Activated CD4-positive, alpha-beta T cell treated with anti-CD3 and anti-CD28 coated beads, Interleukin-2, Interleukin-4, amounts not matched to agents 100 ng/mL and 50 ng/mL, durations not matched to agents 16 hours and 8 hours (primary cell): ENCODE data around the gene STX4.
"Not testable (repeated sequence)": the region's sequence is repeated elsewhere in the genome, so short reads cannot be mapped to it uniquely, and the experiment has no call there.

ENCODE experiments used
- DNase-seq: peaks from one replicate; pipeline ENCODE4 v3.0.0-alpha.2; 2020; ENCODE audit warnings: low spot score

The STX4 gene

GRCh38 chr16:30998852-30999761 lies 34.3 kb upstream of the STX4 start:
- no peak for DNase-seq

DNA sequence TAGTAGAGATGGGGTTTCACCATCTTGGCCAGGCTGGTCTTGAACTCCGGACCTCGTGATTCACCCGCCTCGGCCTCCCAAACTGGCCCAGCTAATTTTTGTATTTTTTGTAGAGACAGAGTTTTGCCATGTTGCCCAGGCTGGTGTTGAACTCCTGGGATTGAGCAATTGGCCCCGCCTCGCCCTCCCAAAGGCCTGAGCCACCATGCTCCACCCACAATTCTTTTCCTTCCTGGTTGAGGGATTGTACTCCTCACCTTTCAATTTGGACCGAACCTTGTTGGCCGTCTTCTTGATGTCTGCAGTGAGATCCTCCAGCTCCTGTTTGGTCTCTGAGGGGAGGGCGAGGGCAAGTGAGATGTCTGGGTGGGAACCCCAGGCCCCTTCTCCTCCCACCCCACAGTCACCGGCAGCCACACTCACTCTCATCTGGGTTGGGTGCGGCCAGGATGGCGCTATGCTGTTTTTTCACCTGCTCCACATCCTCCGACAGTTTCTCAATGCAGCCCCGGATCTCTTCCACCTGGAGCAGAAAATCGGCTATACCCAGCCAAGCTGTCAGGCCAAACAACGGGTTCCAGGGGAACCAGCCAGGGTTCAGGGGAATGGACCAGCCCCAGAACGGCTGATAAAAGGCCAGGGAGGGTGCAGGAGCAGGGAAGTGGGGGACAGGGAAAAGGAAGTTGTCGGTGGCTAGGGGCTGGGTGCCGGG lies 32.5 kb upstream of the STX4 start:
- DNase-seq: no peak

GRCh38 chr16:31001507-31002249 lies 31.7 kb upstream of the STX4 start:
- DNase-seq: no peak

- DNase-seq: no peak
Measured at GRCh38 chr16:31002250-31002700, 31.1 kb upstream of the STX4 start.

GRCh38 chr16:31002862-31003341 lies 30.5 kb upstream of the STX4 start:
- no peak for DNase-seq

- no peak for DNase-seq
Measured at GRCh38 chr16:31003744-31004143, 29.6 kb upstream of the STX4 start.

DNA sequence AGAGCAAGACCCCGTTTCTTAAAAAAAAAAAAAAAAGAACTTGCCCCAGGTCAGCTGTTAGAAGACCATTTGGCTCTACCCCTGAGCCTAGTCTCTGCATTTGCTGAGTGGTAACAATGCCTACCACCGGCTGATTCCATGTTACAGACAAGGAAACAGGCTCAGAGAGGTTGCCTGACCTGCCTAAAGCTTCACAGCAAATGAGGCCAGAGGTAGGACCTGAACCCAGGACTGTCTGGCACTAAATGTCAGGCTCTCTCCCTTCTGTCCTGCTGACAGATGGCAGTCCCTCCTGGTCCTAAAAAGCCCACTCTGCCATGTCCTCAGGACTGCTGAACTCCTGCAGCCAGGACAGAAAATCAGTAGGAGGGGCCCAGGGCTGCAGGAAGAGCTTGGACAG lies 28.7 kb upstream of the STX4 start:
- DNase-seq: no peak

GRCh38 chr16:31005350-31006085 lies 27.8 kb upstream of the STX4 start:
- no peak for DNase-seq

DNA sequence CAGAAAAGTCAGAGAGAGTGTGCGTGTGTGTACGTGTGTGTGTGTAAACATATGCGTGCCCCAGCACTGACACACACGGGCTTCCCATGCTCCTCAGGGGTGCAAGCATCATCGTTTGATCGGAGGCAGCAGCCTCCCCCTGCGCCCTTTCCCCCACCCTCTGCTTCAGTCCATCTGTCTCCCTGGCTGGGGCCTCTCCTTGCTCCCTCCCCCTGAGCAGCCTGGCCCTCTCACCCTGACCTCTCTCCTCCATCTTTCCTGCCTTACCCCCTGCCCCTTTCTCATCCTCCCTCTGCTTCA lies 27.3 kb upstream of the STX4 start:
- DNase-seq: no peak

GRCh38 chr16:31006589-31006988 lies 26.8 kb upstream of the STX4 start:
- DNase-seq: no peak

DNA sequence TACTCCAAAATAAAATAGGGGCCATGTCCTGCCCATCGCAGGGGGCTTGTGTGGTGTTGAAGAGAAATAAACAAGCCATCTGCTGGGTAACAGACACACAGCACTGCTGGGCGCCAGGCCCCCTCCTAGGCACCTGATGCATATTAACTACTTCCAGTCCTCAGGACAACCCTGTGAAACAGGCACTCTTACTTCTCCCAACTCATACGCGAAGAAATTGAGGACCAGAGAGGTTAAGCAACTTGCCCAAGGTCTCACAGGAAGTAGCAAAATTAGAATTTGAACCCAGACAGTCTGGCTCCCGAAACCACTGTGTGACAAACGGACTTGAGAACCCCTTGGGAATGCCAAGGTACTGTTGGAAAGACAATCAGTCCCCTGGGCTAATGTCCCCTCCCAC lies 25.7 kb upstream of the STX4 start:
- no peak for DNase-seq

DNA sequence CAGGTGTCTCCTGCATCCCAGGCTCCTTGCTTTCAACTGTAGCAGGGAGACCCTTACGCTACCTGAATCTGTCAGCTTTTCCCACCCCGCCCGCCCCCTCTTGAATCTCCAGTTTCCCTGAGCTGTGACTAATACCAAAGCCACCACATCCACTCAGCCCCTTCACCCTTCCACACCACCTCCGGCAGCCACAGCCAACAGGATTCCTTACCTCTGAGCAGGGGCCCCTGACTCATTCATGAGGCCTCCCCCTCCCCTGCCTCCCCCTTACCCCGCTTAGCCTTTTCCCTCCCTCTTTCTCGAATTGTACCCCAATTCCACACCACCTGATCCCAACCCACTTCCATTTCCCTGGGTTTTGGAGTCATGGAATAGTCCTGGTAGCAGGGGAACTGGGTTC lies 25.2 kb upstream of the STX4 start:
- no peak for DNase-seq

DNA sequence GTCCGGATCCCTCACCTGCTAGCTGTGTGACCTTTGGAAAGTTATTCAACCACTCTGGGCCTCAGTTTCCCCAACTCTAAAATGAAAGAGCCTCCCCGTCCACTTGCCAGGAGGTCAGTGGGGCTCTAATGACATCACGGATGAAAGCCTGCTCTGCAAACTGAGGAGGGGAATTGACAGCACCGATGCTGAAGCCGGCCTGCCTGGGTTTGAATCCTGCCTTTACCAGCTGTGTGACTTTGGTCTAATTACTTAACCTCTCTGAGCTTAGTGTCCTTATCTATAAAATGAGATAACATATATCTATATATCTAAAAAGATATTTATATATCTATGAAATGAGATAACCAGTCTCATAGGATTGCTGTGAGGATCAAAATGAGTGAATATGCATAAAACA lies 24.8 kb upstream of the STX4 start:
- DNase-seq: no peak

DNA sequence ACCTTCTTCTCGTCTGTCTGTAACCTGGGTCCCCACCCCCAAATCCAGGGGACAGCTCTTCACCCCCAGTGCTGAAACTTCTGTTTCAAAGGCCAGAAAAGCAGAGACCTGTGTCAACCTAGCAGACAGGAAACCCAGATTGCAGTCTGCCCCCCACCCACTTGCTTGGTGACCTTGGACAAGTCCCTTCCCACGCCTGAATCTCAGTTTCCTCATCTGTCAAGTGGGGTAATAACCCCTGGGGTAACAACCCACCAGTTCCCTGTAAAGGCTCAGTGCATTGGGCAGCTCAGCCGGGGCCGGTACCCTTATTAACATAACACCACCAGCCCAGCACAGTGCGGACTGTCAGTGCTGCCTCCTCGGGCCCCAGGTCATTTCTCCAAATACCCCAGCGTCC lies 24.2 kb upstream of the STX4 start:
- no peak for DNase-seq

DNA sequence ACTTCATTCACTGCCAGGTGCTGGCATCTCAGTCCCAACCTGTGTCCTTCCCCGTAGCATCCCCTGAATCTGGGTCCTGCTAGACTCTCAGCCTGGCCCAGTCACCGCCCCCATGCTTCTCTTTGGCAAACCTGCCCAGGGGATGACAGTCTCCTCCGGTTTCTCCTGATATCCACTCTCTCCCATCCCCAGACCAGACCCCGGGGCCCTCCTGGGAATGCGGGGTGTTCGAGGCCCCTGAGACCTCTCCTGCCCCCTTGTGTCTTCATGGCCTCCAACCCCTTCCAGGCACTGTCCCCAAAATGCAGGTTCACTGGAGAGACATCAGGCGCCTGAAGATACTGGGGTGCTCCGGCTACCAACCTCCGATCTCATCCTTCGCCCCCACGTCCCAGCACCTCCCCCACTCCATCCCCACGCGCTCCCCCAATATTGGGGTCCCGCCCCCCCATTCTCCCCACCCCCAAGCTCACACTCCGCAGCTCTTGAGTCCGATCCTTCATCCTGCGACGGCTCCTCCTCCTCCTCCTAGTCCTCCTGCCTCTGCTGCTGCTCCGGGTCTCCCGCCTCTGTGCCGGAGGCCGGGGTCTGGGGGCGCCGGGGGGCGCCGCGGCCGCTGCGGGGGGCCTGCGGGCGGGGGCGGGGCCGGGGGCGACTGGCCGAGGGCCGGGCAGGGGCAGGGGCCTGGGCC lies 23.3 kb upstream of the STX4 start:
- DNase-seq: no peak

DNA sequence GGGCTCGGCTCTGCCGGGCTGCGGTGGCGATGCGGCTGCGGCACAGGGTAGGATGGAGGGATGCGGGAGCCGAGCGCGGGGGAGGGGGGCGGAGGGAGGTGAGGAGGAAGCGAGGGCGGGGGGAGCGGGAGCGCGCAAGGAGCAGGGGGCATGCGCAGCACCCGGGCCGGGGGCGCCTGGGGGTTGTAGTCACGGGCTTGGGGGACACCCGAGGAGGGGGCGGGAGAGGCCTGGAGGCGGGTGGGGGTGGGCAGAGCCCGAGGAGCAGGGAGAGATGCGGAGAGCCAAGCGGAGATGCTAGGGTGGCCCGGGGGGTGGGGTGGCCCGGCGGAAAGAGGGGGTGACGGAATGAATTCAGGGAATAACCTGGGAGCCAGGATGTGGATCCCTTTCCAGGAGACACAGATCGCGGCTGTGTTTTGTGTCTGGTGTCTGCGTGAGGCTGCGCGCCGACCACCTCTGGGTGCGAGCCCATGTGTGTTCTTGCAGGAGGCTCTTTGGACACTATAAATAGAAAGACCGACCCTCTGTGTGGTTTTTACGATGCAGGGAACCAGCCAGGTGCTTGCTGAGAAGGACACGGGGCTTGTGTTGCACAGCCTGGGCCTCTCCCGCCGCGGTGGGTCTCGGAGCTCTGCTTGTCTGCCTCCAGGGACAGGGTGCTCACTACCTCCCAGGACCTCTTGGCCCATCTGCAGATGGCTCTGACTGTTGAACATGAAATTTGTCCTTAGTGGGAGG lies 22.6 kb upstream of the STX4 start, which contains the start of gene STX1B:
TSS of gene STX1B (minus strand) at position 54 of the 741 bp plus-strand sequence. CDS start 242 bp downstream, outside the sequence.
- DNase-seq: no peak

GRCh38 chr16:31011815-31012214 lies 21.5 kb upstream of the STX4 start:
- not testable (repeated sequence) for DNase-seq

DNA sequence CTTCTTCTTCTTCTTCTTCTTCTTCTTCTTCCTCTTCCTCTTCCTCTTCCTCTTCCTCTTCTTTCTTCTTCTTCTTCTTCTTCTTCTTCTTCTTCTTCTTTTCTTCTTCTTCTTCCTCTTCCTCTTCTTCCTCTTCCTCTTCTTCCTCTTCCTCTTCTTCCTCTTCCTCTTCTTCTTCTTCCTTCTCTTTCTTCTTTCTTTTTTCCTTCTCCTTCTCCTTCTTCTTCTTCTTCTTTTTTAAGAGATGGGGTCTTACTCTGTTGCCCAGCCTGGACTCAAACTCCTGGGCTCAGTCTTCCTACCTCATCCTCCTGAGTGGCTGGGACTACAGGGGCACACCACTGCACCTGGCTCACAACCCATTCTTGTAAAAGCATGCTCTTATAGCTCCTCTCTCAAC lies 20.1 kb upstream of the STX4 start:
- not testable (repeated sequence) for DNase-seq

DNA sequence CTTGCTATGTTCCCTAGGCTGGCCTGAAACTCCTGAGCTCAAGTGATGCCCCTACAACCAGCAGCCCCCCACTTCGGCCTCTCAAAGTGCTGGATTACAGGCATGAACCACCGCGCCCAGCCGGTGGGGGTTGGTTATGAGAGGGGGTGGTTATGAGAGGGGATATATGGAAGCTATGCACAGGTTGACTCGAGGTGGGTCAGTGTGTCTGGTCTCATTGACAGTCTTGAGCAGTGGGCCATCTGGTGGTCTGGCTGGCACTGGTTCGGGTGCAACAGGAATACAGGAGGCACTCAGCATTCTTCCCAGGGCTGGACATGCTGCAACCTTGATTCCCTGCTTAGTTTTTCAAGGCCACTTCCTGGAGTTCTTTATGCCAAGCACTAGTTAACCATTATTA lies 17.3 kb upstream of the STX4 start:
- DNase-seq: no peak

DNA sequence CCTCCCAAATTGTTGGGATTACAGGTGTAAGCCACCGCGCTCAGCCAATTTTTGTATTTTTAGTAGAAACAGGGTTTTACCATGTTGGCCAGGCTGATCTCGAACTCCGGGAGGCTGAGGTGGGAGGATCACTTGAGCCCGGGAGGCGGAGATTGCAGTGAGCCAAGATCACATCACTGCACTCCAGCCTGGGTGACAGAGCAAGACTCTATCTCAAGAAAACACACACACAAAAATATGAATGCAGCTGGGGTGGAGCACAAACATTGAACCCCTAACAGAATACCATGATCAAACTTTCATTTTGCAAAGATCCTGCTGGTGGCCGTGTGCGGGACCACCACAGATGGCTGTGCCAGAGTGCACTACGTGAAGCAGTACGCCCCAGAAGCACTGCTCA lies 15.6 kb upstream of the STX4 start:
- DNase-seq: not testable (repeated sequence)

DNA sequence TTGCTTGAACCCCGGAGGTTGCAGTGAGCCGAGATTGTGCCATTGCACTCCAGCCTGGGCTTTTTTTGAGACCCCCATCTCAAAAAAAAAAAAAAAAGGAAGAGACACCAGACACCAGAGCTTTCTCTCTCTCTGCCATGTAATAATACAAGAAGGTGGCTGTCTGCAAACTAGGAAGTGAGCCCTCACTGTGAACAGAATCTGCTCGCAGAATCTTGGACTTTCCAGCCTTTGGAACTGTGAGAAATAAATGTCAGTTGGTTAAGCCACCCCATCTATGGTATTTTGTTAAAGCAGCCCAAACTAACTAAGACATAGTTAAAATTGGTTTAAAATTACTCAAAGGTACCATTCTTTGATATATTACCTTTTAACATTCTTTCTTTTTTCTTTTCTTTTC lies 12.8 kb upstream of the STX4 start:
- no peak for DNase-seq
